Left renal cortex interstitium (tissue), 4 donors: ENCODE data around the gene KCNE1. TPM values are rescaled to one million over a fixed set of nuclear protein-coding genes. Genes with fewer than 3 reads are reported as not detected.
A peak's percentile ranks its signal among the peaks of the same experiment; 100 is the strongest.

Experiments
- DNase-seq, 4 donors: peaks; one replicate each; pipeline ENCODE4 v3.0.0-alpha.2; 2013; ENCODE audit warnings: low read depth in 4 of 4, low spot score in 2 of 4, missing footprints in 1 of 4
- polyA plus RNA-seq, 4 donors: library from polyadenylated mRNA; unstranded; fragments of 120-200 nt; gene quantifications; one replicate each; pipeline ENCODE4 v1.2.1, GENCODE V29; 2013; ENCODE audit not compliant: insufficient read length in 4 of 4

The KCNE1 gene
- polyA plus RNA-seq, 4 donors = 0.22 to 1.3 (median 0.48) TPM

DNA sequence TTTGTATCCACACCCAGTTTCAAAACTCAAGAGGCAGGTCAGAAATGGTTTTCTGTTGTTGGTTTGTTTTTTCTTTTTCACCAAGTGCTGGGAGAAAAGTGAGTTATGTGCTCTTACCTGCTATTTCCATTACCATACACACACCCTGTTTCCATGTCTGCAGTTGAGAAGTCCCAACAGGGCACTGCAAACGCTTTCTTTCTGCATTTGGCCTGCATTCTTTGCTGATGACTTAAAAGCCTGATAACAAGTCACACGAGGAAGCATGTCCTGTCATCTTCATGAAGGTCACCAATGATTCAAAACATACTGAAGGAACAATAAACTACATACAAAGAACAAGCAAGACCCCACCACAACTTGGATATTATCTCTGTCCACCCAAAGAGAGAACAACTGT is 24.8 kb upstream of the KCNE1 start:
- DNase-seq = no peak

DNA sequence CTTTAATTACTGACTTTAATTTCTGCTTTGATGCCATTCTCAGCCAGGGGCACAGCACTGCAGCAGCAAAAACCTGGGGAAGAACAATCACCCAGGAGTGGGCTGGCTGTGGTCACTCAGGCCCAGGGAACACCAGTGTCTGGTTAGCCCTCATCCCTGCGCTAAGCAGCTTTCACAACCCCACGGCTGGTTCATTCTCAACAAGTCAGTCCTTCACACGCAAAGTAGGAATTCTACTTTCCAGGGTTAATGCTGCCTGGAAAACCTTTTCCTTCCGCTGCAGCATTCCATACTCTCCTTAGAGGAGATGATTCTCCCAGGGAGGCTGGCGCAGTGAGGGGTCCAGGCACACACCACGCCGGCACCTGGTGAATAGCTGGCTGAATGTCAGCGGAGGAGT is 24.3 kb upstream of the KCNE1 start:
- no peak for DNase-seq

DNA sequence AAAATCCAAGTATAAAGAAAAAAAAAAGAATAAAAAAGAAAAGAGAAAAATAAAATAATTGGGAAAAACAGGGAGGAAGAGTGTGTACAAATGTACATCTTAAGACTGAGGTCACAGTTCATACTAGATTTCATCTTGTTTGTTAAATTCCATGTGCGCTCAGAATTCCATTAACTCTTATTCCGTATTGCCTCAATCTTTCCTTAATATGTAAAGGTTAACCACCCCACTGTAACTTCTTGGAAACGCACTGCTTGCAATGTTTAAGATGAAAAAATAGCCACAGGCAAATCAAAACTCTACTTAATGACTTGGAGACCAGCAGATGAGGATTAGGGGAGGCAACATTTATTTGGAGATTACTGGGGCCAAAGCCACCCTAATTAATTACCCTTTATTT is 23.9 kb upstream of the KCNE1 start:
- DNase-seq = no peak

DNA sequence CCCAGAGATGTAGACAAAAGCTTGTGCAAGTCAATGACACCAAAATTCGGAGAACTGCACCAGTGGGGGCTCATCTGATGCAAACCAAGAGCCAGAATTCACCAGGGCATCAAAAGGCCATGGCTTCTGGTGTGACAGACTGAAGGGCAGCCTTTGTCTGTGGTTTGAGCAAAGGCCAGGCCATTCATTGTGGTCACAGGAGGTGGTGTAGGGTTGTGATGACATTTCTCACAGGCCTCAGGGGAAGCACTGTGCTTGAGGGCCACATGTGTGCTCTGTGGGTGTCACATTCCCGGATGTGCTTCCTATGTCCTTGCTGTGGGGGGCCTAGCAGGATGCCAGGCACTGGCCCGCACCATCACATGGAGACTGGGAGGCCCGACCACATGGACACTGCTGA is 22.5 kb upstream of the KCNE1 start:
- no peak for DNase-seq

DNA sequence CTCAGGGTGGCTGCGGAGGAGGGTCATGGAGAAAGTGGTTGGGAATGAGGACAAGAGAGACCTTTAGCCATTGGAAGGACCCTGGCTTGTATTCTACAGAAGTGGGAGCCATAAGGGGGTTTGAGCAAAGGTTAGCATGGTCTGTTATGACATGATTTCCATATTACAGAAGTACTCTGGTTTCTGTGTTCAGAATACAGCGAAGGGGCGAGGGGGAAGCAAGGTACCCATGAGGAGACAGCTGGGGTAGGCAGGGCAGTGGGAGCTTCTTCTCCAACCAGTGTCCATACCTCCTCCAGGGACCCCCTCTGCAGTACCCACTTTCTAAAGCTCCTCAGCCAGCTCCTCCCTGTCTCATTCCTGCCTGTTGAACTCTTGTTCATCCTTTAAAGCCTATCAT is 21.9 kb upstream of the KCNE1 start:
- DNase-seq = no peak

DNA sequence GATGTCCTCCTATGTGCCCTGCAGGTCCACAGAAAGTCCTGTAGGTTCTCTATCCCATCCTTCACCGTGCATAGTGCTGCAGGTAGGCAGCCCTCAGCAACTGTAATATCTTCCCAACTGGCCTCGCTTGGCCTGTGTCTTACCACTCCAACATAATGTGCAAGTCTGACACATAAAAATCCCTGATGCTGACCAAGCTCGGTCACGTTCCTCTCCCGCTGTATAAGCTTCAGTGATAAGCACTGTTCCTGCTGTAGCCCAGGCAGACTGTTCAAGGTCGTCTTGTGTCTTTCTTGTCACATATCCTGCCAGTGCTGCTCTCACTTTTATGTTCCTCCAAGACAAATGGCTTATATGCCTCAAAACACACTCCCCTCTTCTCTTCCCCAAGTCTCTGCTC is 19.4 kb upstream of the KCNE1 start:
- no peak for DNase-seq

DNA sequence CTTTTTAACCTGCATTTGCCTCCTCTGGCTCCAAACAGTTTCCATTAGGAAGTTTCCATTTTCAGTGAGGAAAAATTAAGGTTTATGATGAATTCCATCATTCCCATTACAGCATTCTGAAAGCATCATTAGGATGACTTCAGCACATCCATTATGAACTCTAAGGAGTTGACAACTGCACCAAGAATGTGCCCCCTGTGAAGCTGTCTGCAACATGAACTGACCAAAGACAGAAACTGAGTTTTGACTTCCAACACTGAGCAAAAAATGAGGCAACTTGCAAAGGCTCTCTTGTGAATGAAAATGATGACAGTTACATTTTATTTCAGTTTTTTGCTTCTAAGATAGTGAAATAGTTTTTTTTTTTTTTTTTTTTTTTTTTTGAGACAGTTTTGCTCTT is 18.3 kb upstream of the KCNE1 start:
- DNase-seq = no peak

DNA sequence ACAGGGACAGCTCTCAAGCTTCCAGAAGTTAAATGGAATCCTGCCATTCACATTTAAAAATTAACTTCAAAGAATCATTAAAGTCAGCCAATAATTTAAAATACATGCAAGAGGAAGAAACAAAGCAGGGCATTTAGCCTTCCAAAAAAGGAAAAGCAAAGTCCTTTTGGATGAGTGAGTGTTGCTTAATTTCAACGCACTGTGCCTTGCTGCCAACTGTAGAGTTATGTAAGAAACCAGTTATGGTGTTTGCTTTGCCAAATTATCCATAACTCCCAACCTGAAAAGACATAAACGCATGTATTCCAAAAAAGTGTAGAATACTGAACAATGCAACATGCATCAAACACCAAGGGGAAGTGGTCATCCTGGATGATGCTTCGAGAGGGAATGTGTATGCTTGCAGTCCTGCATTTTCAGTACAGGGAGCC is 16.1 kb upstream of the KCNE1 start:
- no peak for DNase-seq

DNA sequence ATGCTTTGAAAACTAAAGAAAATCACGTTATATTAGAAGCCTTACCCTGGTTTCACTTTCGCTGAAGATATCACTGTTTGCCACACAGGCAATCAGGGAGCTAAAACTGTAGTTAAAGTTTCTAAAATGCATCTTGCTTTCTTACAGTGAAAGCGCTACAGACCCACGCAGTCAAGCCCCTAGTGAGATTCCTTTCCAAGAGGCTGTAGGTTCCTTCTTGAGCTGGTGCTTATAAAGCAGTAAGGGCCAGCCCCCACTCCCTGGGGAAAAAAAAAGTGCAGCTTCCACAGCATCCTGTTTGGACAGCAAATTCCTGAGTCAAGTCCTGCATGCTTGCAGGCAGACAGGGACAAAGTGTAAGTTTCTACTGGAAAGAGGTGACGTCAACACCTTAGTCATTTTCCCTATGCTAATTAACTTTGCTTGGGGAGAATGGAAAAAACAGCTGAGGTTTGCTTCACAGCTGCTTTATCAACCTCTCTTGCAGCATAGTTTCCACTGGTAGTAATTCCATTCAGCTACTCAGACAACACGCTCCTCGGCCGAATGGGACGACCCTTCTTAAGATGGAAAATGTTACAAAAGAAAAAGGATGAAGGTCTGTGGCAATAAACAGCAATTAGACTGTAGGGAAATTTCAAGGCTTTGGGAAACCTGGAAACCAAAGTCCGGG is 14.7 kb upstream of the KCNE1 start:
- peak; percentile 62 to 83 (median 78) for DNase-seq

DNA sequence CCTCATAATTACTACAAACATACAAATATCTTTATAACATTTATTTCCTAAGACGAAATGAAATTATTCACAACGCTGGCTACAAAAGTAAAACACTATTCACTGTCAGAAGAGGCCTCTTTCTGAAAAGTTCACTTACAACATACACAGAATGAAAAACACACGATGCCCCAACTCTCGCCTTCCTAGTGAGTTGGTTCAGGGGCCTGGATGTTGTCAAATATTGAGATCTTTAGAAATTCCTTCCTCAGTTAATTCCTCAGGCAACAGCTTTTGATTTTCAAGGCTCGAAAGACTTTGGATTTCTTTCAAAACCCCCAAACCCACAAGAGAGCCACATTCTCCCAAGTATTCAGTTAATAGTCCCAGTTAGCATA is 14.2 kb upstream of the KCNE1 start:
- no peak for DNase-seq

DNA sequence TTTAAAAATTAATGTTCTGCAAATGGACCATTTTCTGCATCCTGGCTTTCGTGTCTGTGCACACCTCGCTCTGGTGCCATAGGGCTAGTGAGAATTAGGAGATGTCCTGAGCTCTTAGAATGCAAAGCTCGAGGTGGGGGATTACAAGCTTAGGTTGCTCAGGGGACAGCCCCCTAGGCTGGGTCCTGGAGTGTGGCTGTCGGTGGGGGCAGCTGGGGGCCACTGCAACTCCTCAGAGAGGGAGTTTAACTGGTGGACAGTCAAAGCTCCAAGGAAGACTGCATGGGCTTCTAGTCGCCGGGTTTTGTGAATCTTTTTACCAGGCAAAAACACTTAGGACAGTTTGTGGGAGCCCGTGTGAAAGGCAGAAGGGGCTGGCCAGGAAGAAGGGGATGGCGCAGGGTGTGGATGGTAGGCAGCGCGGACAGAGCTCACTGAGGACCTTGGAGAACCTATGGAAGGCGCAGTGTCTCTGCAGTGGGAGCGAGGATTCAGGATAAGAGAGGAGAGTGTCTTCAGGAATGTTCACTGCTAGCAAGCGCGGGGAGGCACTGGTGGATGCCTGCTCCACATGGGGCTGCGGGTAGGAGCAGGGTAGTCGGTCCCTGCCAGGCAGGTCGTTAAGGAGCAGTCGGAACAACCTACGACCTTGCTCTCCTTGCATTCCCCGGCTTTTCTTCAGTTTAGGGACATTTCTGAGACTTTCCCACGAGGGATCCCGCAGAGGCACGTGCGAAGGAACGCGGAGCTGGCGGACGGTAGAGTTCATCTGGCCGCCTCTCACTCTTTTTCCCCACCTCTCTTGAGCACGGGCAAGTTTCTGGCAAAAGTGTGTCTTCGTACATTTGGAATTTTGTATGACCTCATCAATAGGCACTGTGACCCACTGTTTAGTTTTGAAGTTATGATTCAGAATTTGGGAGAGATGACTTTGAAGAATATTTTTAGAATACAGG is 12.9 kb upstream of the KCNE1 start:
- DNase-seq = no peak

DNA sequence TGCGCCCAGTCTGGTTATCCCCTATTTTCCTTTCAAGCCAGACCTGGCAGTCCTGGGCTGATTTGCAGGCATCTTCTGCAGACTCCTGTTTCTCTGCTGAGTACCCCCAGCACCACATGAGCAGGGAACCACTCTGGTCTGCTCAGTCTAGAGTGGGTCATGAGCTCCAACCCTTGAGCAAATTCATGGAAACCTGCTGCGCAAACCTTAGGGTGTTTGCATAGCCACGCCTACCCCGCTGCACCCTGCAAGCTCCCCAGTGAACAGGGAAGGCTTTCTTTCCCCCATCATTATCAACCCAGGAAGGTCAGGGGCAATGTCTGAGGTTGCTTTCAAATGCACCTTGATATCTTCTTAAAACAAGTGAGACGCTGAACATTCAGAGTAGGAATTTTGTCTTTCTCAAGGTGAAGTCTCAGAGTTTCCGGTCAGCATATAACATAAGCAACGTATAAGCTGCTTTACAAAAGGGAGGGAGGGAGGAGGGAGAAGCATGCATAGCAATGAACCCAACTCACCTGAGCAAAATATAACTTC is 11.1 kb upstream of the KCNE1 start:
- DNase-seq = no peak

DNA sequence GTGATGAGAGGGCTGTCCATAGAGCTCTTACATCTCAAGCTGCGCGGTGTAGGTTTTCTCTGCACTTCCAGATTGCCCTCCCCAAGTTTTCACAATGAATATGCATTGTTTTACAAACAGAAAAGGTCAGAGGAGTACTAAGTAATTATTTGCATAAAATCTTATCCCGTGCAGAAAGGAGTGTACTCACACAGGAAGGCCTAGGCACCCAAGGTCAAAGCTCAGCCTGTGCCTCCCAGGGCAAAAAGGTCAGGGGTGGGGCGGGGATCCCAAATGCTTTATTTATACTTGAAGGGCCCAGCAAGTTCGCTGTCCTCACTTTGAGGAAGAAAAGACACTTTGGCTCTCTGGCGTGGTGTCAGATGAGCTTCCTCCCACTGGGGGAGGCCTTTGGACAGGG is 10.3 kb upstream of the KCNE1 start:
- no peak for DNase-seq

DNA sequence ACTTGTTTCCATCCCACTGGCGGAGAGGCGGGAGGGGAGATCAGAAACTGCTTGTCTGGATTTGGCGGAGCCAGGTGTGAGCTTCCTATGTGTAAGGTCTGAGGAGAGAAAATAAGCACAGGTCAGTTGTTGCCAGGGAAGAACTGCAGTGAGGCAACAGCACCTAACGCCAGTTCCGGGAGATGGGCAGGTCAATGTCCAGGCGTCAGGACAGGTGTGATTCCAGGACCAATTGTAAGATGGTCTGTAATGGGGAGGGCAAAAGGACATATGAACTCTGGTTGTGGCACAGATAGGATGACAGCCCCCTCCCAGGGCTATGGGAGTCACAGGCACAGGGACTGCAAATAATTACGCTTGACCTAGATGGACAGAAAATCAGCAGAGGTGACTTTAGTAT is 9.6 kb upstream of the KCNE1 start:
- no peak for DNase-seq

DNA sequence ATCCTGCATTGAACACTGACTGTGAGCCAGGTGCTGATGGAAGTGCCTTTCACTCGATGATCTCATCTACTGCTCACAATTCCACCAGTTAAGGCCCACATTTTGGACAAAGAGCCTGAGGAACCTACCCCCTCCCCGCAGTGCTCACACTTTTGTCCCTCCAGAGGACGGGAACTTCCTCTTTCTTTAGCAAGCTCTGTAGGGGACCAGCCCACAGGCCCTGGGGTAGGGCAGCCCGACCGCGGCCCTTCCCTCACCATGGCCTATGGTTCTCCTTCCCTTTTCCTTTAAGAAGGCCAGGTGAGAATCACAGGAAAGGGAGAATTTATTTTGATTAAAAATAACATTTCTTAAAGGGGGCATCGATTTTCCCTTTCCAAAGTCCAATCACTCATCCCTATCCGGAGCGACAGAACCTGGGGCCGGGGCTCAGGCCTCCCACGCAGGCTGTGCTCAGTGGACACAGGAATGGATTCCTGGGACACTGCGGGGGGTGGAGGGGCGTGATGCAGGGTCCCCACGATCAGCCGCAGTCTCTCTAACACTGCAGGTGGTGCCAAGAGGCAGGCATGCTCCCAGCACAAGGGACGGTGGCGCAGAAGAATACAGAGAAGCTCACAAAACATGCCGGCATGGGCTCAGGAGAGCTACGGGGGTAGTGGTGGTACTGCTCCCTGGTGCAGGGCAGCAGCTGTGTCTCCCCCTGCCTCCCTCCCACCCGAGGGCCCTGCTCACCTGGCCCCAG is 8.9 kb upstream of the KCNE1 start:
- no peak for DNase-seq

DNA sequence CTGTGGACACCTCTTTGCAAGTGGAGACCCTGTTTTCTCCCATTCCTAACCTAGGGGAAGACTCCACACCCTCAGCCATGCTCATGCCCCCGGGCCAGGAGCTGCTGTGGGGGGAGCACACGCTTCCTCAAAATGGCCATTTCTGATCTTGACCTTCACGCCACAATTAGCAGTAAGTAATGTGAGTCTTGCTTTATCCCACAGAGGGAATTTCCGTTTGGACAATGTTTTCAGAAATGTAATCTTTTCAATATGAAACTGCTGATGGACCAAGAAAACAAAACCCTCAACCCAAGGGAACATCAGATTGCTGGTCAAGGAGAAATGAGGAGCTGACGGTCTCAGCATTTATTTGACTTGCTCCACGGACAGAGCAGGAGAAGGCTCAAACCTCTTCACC is 8.3 kb upstream of the KCNE1 start:
- DNase-seq = no peak

DNA sequence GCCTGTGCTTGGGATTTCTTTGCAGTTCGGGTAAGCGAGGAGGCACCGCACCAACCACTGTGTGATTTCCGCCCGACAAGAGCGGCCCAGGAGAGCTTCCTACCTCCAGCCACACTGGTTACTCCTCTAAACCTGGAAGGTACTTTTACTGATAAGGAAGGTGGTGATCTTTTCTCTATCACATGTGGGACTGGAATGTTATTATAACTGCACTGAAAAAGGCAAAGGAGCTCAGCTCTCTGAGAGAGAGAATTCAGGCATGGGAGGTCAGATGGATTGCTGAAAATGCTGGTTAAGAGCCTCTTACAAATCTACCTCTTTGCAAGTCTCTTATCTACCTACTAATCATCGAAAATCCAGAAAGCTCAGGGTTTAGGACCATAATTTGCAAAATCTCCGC is 7.7 kb upstream of the KCNE1 start:
- DNase-seq = no peak

DNA sequence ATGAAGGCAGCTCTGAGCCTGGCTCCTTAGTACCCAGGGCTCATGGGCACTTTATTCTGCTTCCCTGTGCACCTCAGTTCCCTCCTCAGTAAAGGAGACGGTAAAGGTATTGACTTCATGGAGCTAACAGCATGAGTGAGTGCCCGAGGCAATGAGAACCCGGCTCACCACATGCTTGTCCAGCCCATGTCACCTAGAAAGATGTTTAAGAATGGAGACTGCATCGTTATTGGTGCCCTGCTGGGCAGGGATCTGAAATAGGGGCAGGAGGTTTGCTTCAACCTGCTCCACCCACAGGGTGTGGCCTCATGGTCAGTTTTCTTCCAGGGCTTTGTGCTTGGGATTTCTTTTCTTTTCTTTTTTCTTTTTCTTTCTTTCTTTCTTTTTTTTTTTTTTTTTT is 7.0 kb upstream of the KCNE1 start:
- no peak for DNase-seq

DNA sequence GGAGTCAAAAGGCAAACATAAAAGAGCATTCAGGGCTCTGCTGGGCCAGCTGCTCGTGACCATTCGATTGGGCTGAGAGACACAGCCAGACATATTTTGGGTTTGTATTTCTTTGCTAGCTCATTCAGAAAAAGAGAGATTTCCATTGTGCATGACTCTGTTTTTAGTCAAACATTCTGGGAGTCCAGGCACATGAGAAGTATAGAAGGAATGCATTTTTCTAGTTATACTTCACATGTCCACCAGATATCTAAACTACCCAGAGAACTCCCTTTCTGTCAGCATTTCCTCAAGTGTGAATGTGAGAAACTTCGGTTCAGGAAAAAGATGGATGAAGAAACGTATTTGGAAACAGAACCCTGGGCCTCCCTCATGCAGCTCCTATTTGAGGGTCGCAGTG is 6.3 kb upstream of the KCNE1 start:
- DNase-seq = no peak

DNA sequence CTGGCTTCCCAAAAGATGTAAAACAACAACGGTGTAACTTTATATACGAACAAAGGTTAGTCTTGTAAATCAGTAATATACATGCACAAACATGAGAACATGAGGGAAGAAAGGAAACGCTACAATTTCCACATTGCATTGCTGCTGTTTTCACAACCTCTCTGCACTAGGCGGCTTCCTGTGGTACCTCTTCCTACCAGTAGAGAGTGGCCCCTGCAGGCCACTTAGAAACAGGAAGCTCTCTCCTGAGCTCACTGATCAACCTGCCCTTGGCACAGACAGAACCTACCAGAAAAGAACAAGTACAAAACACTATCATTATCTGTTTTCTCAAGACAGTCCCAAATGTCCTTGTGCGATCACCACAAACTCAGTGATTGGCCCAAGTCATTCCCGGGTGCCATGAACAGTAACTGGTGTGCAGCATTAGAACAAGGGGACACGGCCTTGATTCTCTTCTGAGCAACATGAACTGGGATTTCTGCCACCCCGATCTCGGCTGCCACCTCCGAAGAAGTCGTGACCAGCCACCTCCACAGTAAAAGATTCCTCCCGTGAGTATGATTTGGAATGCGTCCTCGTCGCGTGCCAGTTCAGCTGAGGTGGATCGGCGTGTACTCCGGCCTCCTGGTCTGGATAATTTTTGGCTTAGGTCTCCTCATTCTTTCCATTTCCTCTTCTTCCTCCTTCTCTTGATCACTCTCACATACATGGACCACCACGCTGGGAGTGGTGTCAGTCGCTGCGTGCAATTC is 5.7 kb upstream of the KCNE1 start:
- DNase-seq = no peak
